DND-41 (cell line): ENCODE results near the gene PPFIBP2.

Source experiments
- ATAC-seq: fragments of 200-7000 bp; cut with Tn5 transposase; 3 replicates; pipeline ENCODE4 v1.9.1; 2021; ENCODE audit warnings: low read depth; ENCODE audit not compliant: insufficient read depth
- DNase-seq: peaks from one replicate; pipeline ENCODE4 v3.0.0-alpha.2; 2020
- H2AFZ ChIP-seq: 2 replicates; pipeline ENCODE4 v1.6.0; 2012; ENCODE audit warnings: low read depth, low read length
- H3K27ac ChIP-seq: 2 replicates; pipeline ENCODE4 v1.5.1; 2012; ENCODE audit warnings: low read length, inconsistent platforms
- H3K27me3 ChIP-seq: fragments of 200-600 bp; sonication (generic); 2 replicates; pipeline ENCODE4 v1.6.0; 2012; ENCODE audit warnings: low read length, mild to moderate bottlenecking, inconsistent platforms; ENCODE audit not compliant: insufficient read depth, poor library complexity
- H3K36me3 ChIP-seq: 2 replicates; pipeline ENCODE4 v1.5.1; 2012; ENCODE audit warnings: low read length, inconsistent platforms; ENCODE audit not compliant: insufficient read depth
- H3K4me1 ChIP-seq: 2 replicates; pipeline ENCODE4 v1.5.1; 2012; ENCODE audit warnings: mild to moderate bottlenecking, low read length; ENCODE audit not compliant: insufficient read depth
- H3K4me2 ChIP-seq: 2 replicates; pipeline ENCODE4 v1.6.0; 2012; ENCODE audit warnings: mild to moderate bottlenecking, moderate library complexity, low read length, inconsistent platforms; ENCODE audit not compliant: insufficient read depth
- H3K4me3 ChIP-seq, 2 experiments: fragments of 200-600 bp in 1 of 2; shearing (Covaris generic) in 1 of 2; 2 replicates each; pipeline ENCODE4 v1.5.1; 2012 to 2016; ENCODE audit warnings: inconsistent platforms in 2 of 2, low read length in 2 of 2, mild to moderate bottlenecking in 2 of 2, low read depth in 1 of 2, moderate library complexity in 1 of 2
- H3K79me2 ChIP-seq: 2 replicates; pipeline ENCODE4 v1.6.0; 2012; ENCODE audit warnings: low read length, inconsistent platforms; ENCODE audit not compliant: insufficient read depth
- H3K9ac ChIP-seq: 2 replicates; pipeline ENCODE4 v1.6.0; 2012; ENCODE audit warnings: low read depth, mild to moderate bottlenecking, inconsistent platforms, low read length, moderate library complexity
- H3K9me3 ChIP-seq: 2 replicates; pipeline ENCODE4 v1.5.1; 2012; ENCODE audit warnings: low read length, moderate library complexity, mild to moderate bottlenecking, inconsistent platforms; ENCODE audit not compliant: insufficient read depth, severe bottlenecking
- H4K20me1 ChIP-seq: 2 replicates; pipeline ENCODE4 v1.6.0; 2012; ENCODE audit warnings: low read length; ENCODE audit not compliant: insufficient read depth
- CTCF ChIP-seq: IDR thresholded peaks from 2 replicates; pipeline ENCODE4 v1.5.1; 2012; ENCODE audit warnings: borderline replicate concordance, low read length, moderate library complexity, mild to moderate bottlenecking; ENCODE audit not compliant: poor library complexity, severe bottlenecking; ENCODE audit errors: extremely low read depth
- EZH2 ChIP-seq: IDR thresholded peaks from 3 replicates; pipeline ENCODE4 v1.6.1; 2012; ENCODE audit warnings: borderline replicate concordance, low read depth, mild to moderate bottlenecking, moderate library complexity, low read length, inconsistent platforms; ENCODE audit not compliant: severe bottlenecking

The PPFIBP2 gene

GRCh38 chr11:7595016-7595866 is 81.4 kb downstream of the PPFIBP2 start:
- H3K9ac ChIP-seq, result no peak overlapping the region
- ATAC-seq, result no peak
- no peak overlapping the region for H2AFZ ChIP-seq
- H3K79me2 ChIP-seq, result no peaks in the 10 kb centered on the region
- no peak for TF ChIP-seq EZH2
- TF ChIP-seq CTCF, result no peak
- H3K36me3 ChIP-seq, result no peaks in the 10 kb centered on the region
- H4K20me1 ChIP-seq, result no peaks in the 10 kb centered on the region
- no peak for DNase-seq
- H3K4me1 ChIP-seq, result no peaks in the 10 kb centered on the region
- no peak overlapping the region for H3K4me3 ChIP-seq
- peaks cover 17% of the 10 kb centered on the region for H3K27me3 ChIP-seq
- no peaks in the 10 kb centered on the region for H3K9me3 ChIP-seq
- no peak overlapping the region for H3K27ac ChIP-seq
- no peak overlapping the region for H3K4me2 ChIP-seq

- TF ChIP-seq EZH2 (no peak), CTCF (no peak)
- Histone ChIP-seq H4K20me1 (no peaks in the 10 kb centered on the region), H3K4me2 (no peak overlapping the region), H3K9me3 (no peaks in the 10 kb centered on the region), H3K79me2 (no peaks in the 10 kb centered on the region), H3K36me3 (no peaks in the 10 kb centered on the region), H3K4me1 (no peaks in the 10 kb centered on the region), H3K27me3 (peaks cover 17% of the 10 kb centered on the region), H3K27ac (no peak overlapping the region), H3K9ac (no peak overlapping the region), H3K4me3 (no peak overlapping the region), H2AFZ (no peak overlapping the region)
- DNase-seq (no peak), ATAC-seq (no peak)
Observed at GRCh38 chr11:7595951-7596350, 82.2 kb downstream of the PPFIBP2 start.

DNA sequence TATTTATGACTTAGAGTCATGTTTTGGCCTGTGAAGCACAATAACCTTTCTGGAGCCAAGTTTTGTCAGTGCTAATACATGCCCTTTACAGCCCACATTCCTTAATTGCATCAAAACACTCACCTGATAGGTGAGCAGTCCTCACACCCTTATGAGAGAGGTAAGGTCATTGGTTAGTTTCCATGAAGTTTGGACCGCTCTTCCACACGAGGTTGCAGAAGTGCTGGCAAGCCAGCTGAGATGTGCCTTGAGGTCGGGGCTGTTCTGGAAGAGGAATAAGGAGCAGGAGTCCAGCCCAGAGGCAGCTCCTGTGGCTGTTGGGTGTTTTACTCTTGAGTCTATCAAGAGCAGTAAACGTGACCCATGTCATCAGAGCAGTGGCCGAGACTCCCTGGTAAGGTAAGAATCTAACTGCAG is 83.2 kb downstream of the PPFIBP2 start:
- no peaks in the 10 kb centered on the region for H3K36me3 ChIP-seq

More for the DNA sequence above, 83.2 kb downstream of the PPFIBP2 start:
- peaks cover 17% of the 10 kb centered on the region for H3K27me3 ChIP-seq
- DNase-seq (no peak), ATAC-seq (no peak)
- no peak overlapping the region for H3K4me3 ChIP-seq
- no peaks in the 10 kb centered on the region for H4K20me1 ChIP-seq
- H3K79me2 ChIP-seq, result no peaks in the 10 kb centered on the region
- no peaks in the 10 kb centered on the region for H3K4me1 ChIP-seq
- H3K9ac ChIP-seq, result no peak overlapping the region
- H2AFZ ChIP-seq, result no peak overlapping the region
- no peaks in the 10 kb centered on the region for H3K9me3 ChIP-seq
- H3K4me2 ChIP-seq, result no peak overlapping the region
- TF ChIP-seq EZH2, result no peak
- TF ChIP-seq CTCF, result no peak
- H3K27ac ChIP-seq, result no peak overlapping the region
